H1 (cell line): ENCODE results near the gene GLI1. TPM values are rescaled to one million over a fixed set of nuclear protein-coding genes. Genes with fewer than 3 reads are reported as not detected.
A peak's percentile ranks its signal among the peaks of the same experiment; 100 is the strongest.

Experiments
- BCL11A ChIP-seq, 2 experiments: IDR thresholded peaks; one replicate each; pipeline ENCODE4 v1.6.1; 2011; ENCODE audit warnings: low read depth in 2 of 2, low read length in 2 of 2, mild to moderate bottlenecking in 2 of 2
- CBX8 ChIP-seq: fragments of 300-800, 300-1000 bp; sonication (generic); IDR thresholded peaks from 2 replicates; pipeline ENCODE4 v1.7.1; 2016; ENCODE audit warnings: low read depth, low read length, borderline replicate concordance
- EP300 ChIP-seq, 2 experiments: IDR thresholded peaks; 1 replicate in 1 of 2; 2 replicates in 1 of 2; pipeline ENCODE4 v1.6.1; 2011 to 2012; ENCODE audit warnings: low read depth in 2 of 2, low read length in 2 of 2, mild to moderate bottlenecking in 2 of 2, borderline replicate concordance in 1 of 2, inconsistent platforms in 1 of 2, moderate library complexity in 1 of 2
- MAFK ChIP-seq: IDR thresholded peaks from 2 replicates; pipeline ENCODE4 v1.6.1; 2012; ENCODE audit warnings: low read depth, mild to moderate bottlenecking, improper control_type of control experiment, low read length
- POU5F1 ChIP-seq: IDR thresholded peaks from 2 replicates; pipeline ENCODE4 v1.6.1; 2011; ENCODE audit warnings: low read depth, mild to moderate bottlenecking, low read length, moderate library complexity
- TAF7 ChIP-seq: optimal IDR thresholded peaks from 2 replicates; pipeline ENCODE3; 2011; ENCODE audit warnings: low read depth, mild to moderate bottlenecking, inconsistent platforms, low read length, moderate library complexity, borderline replicate concordance
- polyA plus RNA-seq, 7 experiments: library from polyadenylated mRNA; depleted of rRNA in 3 of 7; stranded (reverse) in 5 of 7; unstranded in 2 of 7; fragments of >200 nt in 5 of 7; fragments of 200-250 nt in 2 of 7; gene quantifications; 1 replicate in 5 of 7; 2 replicates in 1 of 7; 4 replicates in 1 of 7; pipeline versions ENCODE4 v1.2.1 to v1.2.3, GENCODE V29; 2011 to 2013; ENCODE audit warnings: missing spikeins in 2 of 7, mixed read lengths in 2 of 7
- total RNA-seq: library from RNA; stranded (reverse); fragmentation: NEBNext Ultra II Directional; extraction: Animal tissue kit (Norgen Biotek cat#: 25700); gene quantifications from 2 replicates; pipeline ENCODE4 v1.2.1, GENCODE V29; 2021
- TF ChIP-seq, protein P1 (sequence below): IDR thresholded peaks from 2 replicates; pipeline ENCODE4 v1.6.1; 2011; ENCODE audit warnings: low read depth, mild to moderate bottlenecking, low read length; ENCODE audit not compliant: insufficient read depth

The GLI1 gene
- total and polyA plus RNA-seq, 2 of the 8 experiments (the other 6 are each of a cell fraction or from before 2014, with no cell fraction given), result 23.5 to 25.3 TPM

DNA sequence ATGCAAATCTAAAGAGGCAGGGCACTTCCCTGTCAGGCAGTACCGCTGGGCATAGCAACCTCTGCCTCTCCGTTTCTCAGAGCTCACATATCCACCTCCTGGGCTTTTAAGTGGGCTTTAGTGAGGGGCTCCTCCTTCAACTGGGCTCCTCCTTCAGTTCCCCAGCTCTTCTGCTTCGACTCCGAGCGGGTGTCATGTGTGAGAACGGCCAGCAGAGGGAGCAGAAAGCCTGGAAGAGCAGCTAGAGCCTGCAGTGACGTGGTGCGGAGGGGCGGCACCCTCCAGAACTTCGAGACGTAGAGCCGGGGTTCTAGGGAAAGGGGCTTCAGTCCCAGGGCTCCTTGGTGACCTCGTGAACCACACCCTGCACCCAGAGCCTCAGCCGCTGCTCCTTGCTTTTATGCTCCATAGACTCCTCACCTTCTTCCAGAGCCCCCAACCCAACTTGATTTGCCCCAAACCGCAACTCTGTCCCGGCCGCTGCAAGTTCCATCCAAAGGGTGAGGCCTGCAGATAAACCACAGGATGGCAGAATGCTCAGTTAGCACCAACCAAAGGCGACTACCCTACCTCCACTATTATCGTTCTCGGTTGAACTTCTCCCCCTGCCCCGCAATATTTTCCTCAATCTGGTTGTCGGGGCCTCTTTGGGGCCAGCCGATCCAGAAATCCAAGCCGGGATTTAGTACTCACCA lies 383 bp upstream of the GLI1 start (continued):
- no peak for TF ChIP-seq TAF7
- no peak for TF ChIP-seq MAFK
- TF ChIP-seq POU5F1, result no peak
- TF ChIP-seq, protein P1, sequence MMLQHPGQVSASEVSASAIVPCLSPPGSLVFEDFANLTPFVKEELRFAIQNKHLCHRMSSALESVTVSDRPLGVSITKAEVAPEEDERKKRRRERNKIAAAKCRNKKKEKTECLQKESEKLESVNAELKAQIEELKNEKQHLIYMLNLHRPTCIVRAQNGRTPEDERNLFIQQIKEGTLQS, result no peak
- TF ChIP-seq CBX8, result no peak
- TF ChIP-seq BCL11A (IDR thresholded peaks at IDR 0.05; ENCODE audit: low read depth in 2 of 2, low read length in 2 of 2), result no peak
- peak in 1 of 2 experiments; percentile 14; a peak in 1 of 3 replicates for TF ChIP-seq EP300 (IDR thresholded peaks at IDR 0.05; ENCODE audit: borderline replicate concordance in 1 of 2, low read depth in 2 of 2, low read length in 2 of 2)
